Dermis microvascular lymphatic vessel endothelial cell (primary cell): ENCODE measurements around the gene COL6A3. TPM values are rescaled to one million over a fixed set of nuclear protein-coding genes. Genes with fewer than 3 reads are reported as not detected.
"Not testable (repeated sequence)": the region's sequence is repeated elsewhere in the genome, so short reads cannot be mapped to it uniquely, and the experiment has no call there.

Experiments
- DNase-seq, 2 donors: peaks; one replicate each; pipeline versions ENCODE4 v3.0.0 to v3.0.0-alpha.2; 2010; ENCODE audit warnings: low read depth in 2 of 2
- total RNA-seq: library from RNA; depleted of rRNA; stranded (reverse); fragments of >200 nt; gene quantifications from 2 replicates; pipeline ENCODE4 v1.2.1, GENCODE V29; 2014

Gene COL6A3
- total RNA-seq, 1 donor from 2014 or later, result under 0.01 TPM

DNA sequence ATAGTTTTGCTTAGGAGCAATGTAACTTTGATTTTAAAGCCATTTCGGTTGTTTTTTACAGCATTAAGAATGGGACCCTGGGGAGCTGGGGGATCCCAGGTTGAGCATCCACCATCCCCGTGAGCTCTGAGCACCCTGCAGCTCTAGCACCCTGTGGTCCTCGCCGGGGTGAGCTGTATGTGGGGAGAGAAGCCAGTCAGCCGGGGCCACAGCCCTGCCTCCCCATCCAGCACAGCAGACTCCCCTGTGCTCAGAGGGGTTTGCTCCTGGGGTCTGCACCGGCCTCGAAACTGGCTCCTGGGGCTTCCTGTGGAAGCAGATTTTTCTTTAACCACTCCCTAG is 1.3 kb downstream of the COL6A3 start:
- no peak for DNase-seq

GRCh38 chr2:237411683-237412423 is 2.1 kb downstream of the COL6A3 start:
- no peak for DNase-seq

DNA sequence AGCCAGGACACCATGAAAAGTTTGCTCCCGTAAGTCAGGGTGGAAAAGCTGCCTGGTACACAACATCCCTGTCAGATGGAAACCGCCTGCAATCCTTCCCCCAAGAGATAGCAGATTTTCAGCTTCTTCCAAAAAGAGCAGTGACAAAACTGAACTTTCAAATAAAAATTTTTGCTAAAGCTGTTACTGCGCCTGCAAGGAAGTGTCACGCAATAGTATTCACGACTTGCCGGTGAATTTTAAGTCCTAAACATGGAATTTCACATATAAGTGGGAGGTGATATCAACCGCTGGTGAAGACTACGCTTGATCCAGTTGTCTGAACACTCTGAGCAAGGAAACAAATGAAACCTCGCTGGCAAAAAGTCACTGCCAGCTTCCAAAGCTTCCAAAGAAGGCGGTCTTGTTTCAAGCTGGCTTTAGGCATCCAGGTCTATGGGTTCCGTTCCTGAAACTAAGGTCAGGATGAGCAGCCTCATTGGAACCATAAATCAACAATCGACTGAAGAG is 2.8 kb downstream of the COL6A3 start:
- DNase-seq, result no peak

GRCh38 chr2:237409263-237409662 is 4.7 kb downstream of the COL6A3 start:
- not testable (repeated sequence) for DNase-seq

DNA sequence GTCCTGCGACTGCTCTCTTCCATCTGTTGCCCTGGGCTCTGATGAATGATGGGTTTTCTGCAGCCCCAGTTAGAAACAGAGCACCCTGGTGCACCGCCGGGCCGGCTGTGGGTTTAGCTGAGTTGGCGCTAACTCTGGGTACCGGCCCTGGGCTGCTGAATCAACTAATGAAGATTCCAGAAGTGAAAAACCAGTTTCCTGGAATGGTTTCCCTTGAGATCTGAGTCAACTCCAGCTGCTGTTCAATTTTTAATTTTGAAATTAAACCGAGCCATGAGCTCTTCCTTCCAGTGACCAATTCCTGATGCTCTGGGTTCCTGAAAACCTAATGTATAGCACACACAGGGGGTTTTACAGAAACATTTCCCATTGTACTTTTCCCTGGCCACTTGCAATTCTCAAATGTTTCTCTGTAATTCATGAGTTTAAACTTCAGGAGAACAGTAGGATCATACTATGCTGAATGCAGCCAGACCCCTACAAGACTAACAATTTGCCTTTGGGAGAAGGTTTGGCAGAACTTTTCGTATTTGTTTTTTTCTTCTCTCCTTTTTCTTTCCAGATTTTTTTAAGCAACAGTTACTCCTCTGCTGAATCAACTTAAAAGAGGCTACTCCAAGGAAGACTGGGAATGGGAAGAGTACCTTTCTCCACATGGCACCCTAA is 5.5 kb downstream of the COL6A3 start:
- no peak for DNase-seq

DNA sequence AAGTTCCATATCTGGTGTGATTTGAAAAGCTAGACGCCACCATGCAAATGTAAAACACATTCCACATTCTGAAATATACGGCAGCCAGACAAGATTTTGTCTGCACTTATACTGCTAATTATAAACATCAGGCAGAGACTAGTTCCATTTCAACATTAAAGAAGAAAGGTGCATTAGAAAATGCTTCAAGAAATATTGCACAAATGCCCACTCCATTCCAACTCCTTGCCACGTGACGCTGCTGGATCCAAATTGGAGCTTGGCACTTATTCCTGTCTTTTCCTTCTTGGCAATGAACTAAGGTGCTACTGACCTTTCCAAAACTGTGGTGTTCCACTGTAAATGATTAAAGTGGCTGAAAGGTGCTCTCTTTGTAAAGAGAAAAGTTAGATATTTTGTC is 6.3 kb downstream of the COL6A3 start:
- no peak for DNase-seq

GRCh38 chr2:237406371-237406895 is 7.5 kb downstream of the COL6A3 start:
- no peak for DNase-seq

GRCh38 chr2:237405605-237406004 is 8.4 kb downstream of the COL6A3 start:
- no peak for DNase-seq

- DNase-seq, result no peak
Measured at GRCh38 chr2:237405006-237405559, 8.9 kb downstream of the COL6A3 start.

DNA sequence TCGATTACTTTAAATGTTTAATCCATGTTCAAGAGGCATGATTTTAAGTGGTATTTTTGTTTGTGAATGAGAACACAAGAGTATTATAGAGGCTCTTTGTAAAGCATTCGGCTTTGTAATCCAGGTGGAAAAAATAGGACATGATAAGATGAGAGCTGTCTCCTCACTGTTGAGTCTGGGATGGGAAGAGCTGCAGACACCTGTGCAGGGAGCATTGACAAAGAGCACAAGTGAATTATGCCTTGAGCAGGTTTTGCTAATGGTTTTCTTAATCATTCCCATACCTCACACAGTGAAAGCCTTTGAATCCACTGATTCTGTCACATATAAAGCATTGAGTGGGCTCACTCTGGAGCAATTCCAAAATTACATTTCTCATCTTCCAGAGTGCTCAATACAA is 9.6 kb downstream of the COL6A3 start:
- DNase-seq, result no peak

GRCh38 chr2:237403024-237403882 is 10.7 kb downstream of the COL6A3 start:
- no peak for DNase-seq

GRCh38 chr2:237400199-237400598 is 13.8 kb downstream of the COL6A3 start:
- no peak for DNase-seq

- no peak for DNase-seq
Measured at GRCh38 chr2:237397072-237397471, 16.9 kb downstream of the COL6A3 start.

GRCh38 chr2:237393523-237393922 is 20.4 kb downstream of the COL6A3 start:
- DNase-seq, result no peak

DNA sequence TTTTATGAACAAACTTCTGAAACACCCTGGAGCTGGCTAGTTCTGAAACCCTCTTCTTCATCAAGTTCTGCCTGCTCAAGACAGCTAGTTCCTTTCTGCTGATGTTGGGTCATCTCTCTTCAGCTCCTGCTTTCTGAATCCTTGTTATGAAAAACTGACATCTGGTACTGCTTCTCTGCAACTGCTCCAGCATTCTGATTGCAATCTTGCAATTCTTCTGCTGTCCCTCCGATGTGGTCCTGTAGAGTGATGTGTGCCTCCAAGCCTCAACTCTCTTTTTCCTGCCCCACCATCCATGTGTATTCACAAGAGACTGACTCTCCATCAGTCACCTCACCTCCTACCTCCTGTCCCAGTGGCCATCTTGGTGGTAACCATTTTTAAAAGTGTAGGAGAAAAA is 21.8 kb downstream of the COL6A3 start:
- DNase-seq, result no peak

- no peak for DNase-seq
Measured at GRCh38 chr2:237391140-237391539, 22.8 kb downstream of the COL6A3 start.

GRCh38 chr2:237390235-237390634 is 23.7 kb downstream of the COL6A3 start:
- no peak for DNase-seq

DNA sequence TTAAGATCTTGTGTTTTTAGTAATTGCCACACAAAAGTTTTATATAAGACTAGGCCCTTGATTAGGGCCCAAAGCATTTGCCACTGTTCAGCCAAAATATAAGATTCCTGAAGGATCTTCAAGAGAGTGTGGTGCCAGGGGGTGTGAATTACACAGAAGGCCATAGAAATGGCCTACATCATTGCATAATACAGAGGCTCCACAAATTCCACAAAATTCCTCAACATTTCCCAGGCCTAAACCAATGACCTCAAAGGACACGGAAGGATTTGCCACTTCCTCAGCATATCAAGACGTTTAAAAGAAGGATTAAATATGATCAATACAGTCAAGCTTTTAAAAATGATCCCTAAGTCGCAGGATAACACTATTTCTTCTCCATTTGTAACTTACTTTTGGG is 24.1 kb downstream of the COL6A3 start:
- no peak for DNase-seq

- no peak for DNase-seq
Measured at GRCh38 chr2:237388036-237388435, 25.9 kb downstream of the COL6A3 start.

DNA sequence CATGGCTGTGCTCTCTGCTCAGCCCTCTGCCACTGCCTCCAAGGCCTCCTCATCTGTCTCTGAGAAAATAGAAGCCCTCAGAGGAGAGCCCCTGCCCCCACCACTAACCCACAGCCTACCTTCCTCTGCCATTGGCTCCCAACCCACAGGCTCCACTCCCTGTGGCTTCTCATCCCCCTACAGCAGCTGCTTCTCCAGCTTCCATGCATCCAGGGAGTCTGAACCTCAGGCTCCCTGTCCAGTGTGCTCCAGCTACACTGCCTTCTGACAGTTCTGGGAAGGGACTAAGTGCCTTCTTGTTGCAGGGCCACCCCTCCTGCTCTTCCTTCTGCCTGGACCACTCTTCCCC is 29.3 kb downstream of the COL6A3 start:
- no peak for DNase-seq

GRCh38 chr2:237383991-237384671 is 29.8 kb downstream of the COL6A3 start:
- DNase-seq, result no peak
